Pancreas (tissue), 10 donors: ENCODE results near the gene HELZ2. TPM values are rescaled to one million over a fixed set of nuclear protein-coding genes. Genes with fewer than 3 reads are reported as not detected.

Experiments
- ATAC-seq, 4 donors: fragments of 200-7000 bp; cut with Tn5 transposase; one replicate each; pipeline versions ENCODE4 v1.8.0 to v1.9.1; 2020; ENCODE audit warnings: mild to moderate bottlenecking in 4 of 4, moderate library complexity in 4 of 4
- DNase-seq, 6 donors: peaks; one replicate each; pipeline ENCODE4 v3.0.0-alpha.2; 2020
- FAIRE-seq: peaks from 2 replicates; lab custom pipeline; 2012; peaks lifted over from hg19 to GRCh38; lab: Jason Lieb, UNC
- H3K27ac ChIP-seq, 4 donors: fragments of 200-600 bp; sonication (generic); 1 replicate in 3 of 4; 2 replicates in 1 of 4; pipeline versions ENCODE4 v1.5.0 to v1.8.0; 2020
- H3K27me3 ChIP-seq, 4 donors: fragments of 200-600 bp; one replicate each; pipeline ENCODE4 v1.8.0; 2021
- H3K36me3 ChIP-seq, 3 donors: fragments of 200-600 bp; sonication (generic) in 1 of 3; one replicate each; pipeline versions ENCODE4 v1.5.0 to v1.8.0; 2020 to 2021
- H3K4me1 ChIP-seq, 3 donors: fragments of 200-600 bp; one replicate each; pipeline ENCODE4 v1.8.0; 2021
- H3K4me3 ChIP-seq, 4 donors: fragments of 200-600 bp; sonication (generic) in 2 of 4; one replicate each; pipeline versions ENCODE4 v1.5.0 to v1.8.0; 2020 to 2021
- H3K9me3 ChIP-seq, 4 donors: fragments of 200-600 bp; one replicate each; pipeline ENCODE4 v1.8.0; 2021
- WGBS, 2 donors: extraction: QIAGEN DNeasy Blood & Tissue Kit; methylation state at CpG; one replicate each; pipeline ENCODE4 v1.1.7; 2013; 5-methylcytosine and 5-hydroxymethylcytosine counted together
- intact Hi-C, 3 donors: fragments of 100-400 bp; cut with DNase I; formaldehyde crosslinking; loops; one replicate each; pipeline versions ENCODE4 v1.11.1 to v1.14.2; 2022
- polyA plus RNA-seq, 2 donors: library from polyadenylated mRNA; stranded (reverse); fragments of 200-250 nt; gene quantifications; one replicate each; pipeline ENCODE4 v1.2.3, GENCODE V29; 2013
- total RNA-seq, 6 donors: library from RNA; stranded (reverse); fragmentation: NEBNext Ultra II Directional in 4 of 6; extraction: Animal tissue kit (Norgen Biotek cat#: 25700) in 4 of 6; gene quantifications; one replicate each; pipeline versions ENCODE4 v1.2.1 to v1.2.4, GENCODE V29; 2021 to 2023
- TF ChIP-seq, protein P1 (sequence below), 4 donors: fragments of 200-600 bp; sonication (generic) in 3 of 4; IDR thresholded peaks; one replicate each; pipeline versions ENCODE4 v1.5.0 to v1.8.0; 2021; ENCODE audit warnings: antibody characterized with exemption in 4 of 4
- donor health status: healthy with polysubstance abuse.
- donor health status: DM: no; HTN: no; CAD: no; lungs with moderate emphysema.
- donor health status: DM: no; HTN: no; CAD: no.
- donor health status: control.
- donor health status: control.
- donor health status: Bipolar disorder and iron deficiency.
- donor health status: DM: yes; HTN: yes; CAD: no.
- donor health status: DM: no; HTN: no; CAD: no.
- donor health status: DM: no; HTN: no; CAD: no.
- donor health status: DM: yes; HTN: yes; CAD: no.

The HELZ2 gene
- total and polyA plus RNA-seq, 8 donors: 6.5 to 23.4 (median 13.0) TPM

DNA sequence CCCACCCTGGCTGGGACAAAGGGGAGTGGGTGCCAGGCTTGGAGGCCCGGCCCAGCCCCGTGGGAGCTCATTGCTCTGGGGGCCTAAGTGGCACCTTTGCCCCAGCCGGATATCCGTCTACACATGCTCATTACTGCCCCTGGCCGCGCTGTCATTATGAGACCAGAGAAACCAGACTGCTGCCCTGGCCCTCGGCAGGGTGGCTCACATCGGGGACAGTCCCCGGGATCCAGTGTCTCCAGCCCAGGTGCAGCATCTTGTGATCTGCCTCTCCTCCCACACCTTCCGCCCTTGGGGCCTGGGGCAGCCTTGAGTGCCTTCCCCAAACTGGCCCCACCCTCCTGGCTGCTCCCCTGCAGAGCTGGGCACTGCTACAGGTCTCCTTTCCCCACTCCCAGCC lies 31.3 kb downstream of the HELZ2 start:
- TF ChIP-seq, protein P1, sequence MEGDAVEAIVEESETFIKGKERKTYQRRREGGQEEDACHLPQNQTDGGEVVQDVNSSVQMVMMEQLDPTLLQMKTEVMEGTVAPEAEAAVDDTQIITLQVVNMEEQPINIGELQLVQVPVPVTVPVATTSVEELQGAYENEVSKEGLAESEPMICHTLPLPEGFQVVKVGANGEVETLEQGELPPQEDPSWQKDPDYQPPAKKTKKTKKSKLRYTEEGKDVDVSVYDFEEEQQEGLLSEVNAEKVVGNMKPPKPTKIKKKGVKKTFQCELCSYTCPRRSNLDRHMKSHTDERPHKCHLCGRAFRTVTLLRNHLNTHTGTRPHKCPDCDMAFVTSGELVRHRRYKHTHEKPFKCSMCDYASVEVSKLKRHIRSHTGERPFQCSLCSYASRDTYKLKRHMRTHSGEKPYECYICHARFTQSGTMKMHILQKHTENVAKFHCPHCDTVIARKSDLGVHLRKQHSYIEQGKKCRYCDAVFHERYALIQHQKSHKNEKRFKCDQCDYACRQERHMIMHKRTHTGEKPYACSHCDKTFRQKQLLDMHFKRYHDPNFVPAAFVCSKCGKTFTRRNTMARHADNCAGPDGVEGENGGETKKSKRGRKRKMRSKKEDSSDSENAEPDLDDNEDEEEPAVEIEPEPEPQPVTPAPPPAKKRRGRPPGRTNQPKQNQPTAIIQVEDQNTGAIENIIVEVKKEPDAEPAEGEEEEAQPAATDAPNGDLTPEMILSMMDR (IDR thresholded peaks at IDR 0.05): no peak
- DNase-seq (no peak), FAIRE-seq (no peak), ATAC-seq (no peak)
- Histone ChIP-seq H3K4me3 (no peak overlapping the region), H3K4me1 (peaks cover 3 to 10% (median 4%) of the 10 kb centered on the region in 3 donors), H3K27me3 (no peaks in the 10 kb centered on the region), H3K27ac (no peak overlapping the region), H3K36me3 (no peaks in the 10 kb centered on the region), H3K9me3 (no peaks in the 10 kb centered on the region)
- intact Hi-C loops: loop anchor here in 1 of 3 donors (10.0 kb wide), 1 partner anchor 422 kb away; the partner anchor contains the start of gene ZNF512B
- WGBS, 2 donors: 80 to 85% methylated on average over 9 to 10 of the region's 10 CpGs

GRCh38 chr20:63542031-63542559 lies 31.9 kb downstream of the HELZ2 start:
- DNase-seq: no peak
- no peak for FAIRE-seq
- H3K27ac ChIP-seq: no peak overlapping the region
- H3K27me3 ChIP-seq: no peaks in the 10 kb centered on the region
- 56 to 68% methylated on average over 36 of the region's 36 CpGs for WGBS, 2 donors
- ATAC-seq: no peak
- H3K4me3 ChIP-seq: no peak overlapping the region
- no peaks in the 10 kb centered on the region for H3K36me3 ChIP-seq
- H3K9me3 ChIP-seq: no peaks in the 10 kb centered on the region
- peaks cover 3 to 10% (median 4%) of the 10 kb centered on the region in 3 donors for H3K4me1 ChIP-seq
- intact Hi-C loops: loop anchor here in 1 of 3 donors (10.0 kb wide), 1 partner anchor 423 kb away; the partner anchor contains the start of gene ZNF512B
- TF ChIP-seq, protein P1 (IDR thresholded peaks at IDR 0.05): no peak

DNA sequence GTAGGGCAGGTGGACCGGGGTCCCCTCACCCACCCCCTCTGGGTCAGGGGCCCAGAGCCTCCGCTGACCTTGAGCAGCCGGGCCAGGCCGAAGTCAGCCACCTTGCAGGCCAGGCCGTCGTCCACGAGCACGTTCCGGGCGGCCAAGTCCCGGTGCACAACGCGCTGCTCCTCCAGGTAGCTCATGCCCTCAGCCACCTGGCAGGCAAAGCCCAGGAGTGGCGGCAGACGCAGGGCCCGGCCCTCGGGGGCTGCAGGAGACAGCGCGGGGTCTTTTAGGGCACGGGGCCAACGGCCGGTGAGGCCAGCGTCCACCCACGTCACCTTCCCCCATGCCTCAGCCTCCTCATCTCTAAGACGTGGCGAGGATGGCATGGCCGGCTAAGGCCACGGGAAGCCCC lies 32.7 kb downstream of the HELZ2 start:
- H3K4me3 ChIP-seq: no peak overlapping the region
- FAIRE-seq (no peak), ATAC-seq (no peak), DNase-seq (no peak)
- H3K9me3 ChIP-seq: no peaks in the 10 kb centered on the region
- peaks cover 3 to 10% (median 4%) of the 10 kb centered on the region in 3 donors for H3K4me1 ChIP-seq
- TF ChIP-seq, protein P1 (IDR thresholded peaks at IDR 0.05): no peak
- intact Hi-C loops: loop anchor here in 1 of 3 donors (10.0 kb wide), 1 partner anchor 423 kb away; the partner anchor contains the start of gene ZNF512B
- 85 to 89% methylated on average over 22 to 28 of the region's 28 CpGs for WGBS, 2 donors
- H3K27ac ChIP-seq: no peak overlapping the region
- no peaks in the 10 kb centered on the region for H3K36me3 ChIP-seq
- H3K27me3 ChIP-seq: no peaks in the 10 kb centered on the region

DNA sequence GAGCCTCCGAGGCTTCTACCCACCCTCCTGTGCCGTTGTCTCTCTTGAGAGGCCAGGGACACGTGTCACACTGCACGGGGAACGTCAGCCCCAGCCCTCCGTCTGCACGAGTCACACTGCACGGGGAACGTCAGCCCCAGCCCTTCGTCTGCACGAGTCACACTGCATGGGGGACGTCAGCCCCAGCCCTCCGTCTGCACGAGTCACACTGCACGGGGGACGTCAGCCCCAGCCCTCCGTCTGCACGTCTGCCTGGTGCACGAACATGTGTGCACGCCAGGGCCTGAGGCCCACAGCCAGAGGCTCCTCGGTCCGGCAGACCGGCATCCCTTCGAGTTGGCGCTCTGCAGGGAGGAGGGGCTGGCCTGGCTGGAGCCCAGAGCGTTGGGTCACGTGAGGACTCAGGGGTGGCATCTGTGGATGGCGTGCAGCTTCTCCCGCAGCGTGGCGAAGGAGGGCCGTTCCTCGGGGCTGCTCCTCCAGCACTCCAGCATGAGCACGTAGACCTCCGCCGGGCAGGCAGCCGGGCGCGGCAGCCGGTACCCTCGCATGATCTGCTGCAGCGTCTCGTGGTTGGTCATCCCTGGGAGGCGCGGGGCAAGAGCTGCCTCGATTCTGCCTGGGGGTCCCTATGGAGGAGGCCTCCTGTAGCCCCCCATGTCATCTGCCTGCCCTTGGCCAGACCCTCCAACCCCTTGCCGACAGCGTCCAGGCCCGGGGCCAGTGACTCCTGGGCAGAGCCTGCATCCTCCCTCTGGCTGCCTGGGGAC lies 33.4 kb downstream of the HELZ2 start:
- peaks cover 3 to 10% (median 4%) of the 10 kb centered on the region in 3 donors for H3K4me1 ChIP-seq
- no peak for FAIRE-seq
- H3K27ac ChIP-seq: no peak overlapping the region
- intact Hi-C loops: loop anchor here in 1 of 3 donors (10.0 kb wide), 1 partner anchor 424 kb away; the partner anchor contains the start of gene ZNF512B
- no peak overlapping the region for H3K4me3 ChIP-seq
- ATAC-seq: no peak
- TF ChIP-seq, protein P1 (IDR thresholded peaks at IDR 0.05): no peak
- peak in 1 of 6 donors; percentile 77 for DNase-seq
- 80 to 81% methylated on average over 49 of the region's 49 CpGs for whole genome bisulfite sequencing, 2 donors
- no peaks in the 10 kb centered on the region for H3K36me3 ChIP-seq
- no peaks in the 10 kb centered on the region for H3K27me3 ChIP-seq
- no peaks in the 10 kb centered on the region for H3K9me3 ChIP-seq
